OCI-LY7 (cell line): ENCODE data around the gene ZC3HAV1L.

ENCODE experiments used
- CTCF ChIP-seq: fragments of 200-600 bp; sonication (generic); conservative IDR thresholded peaks from 2 replicates; pipeline ENCODE4 v1.5.1; 2014; ENCODE audit warnings: mild to moderate bottlenecking, antibody characterized with exemption, low read length, moderate library complexity, mixed read lengths
- EZH2phosphoT487 ChIP-seq: fragments of 200-600 bp; sonication (generic); IDR thresholded peaks from 2 replicates; pipeline ENCODE4 v1.6.1; 2018; ENCODE audit warnings: low read depth, borderline replicate concordance, mild to moderate bottlenecking, mixed run types, antibody characterized with exemption, low read length, moderate library complexity, mixed read lengths

GRCh38 chr7:139044813-139045794 lies 9.3 kb upstream of the ZC3HAV1L start:
- TF ChIP-seq CTCF (no peak), EZH2phosphoT487 (no peak)
